CD4-positive, alpha-beta T cell treated with Interferon gamma for 1 hour (primary cell): ENCODE measurements around the gene MXD3.
"Not testable (repeated sequence)": the region's sequence is repeated elsewhere in the genome, so short reads cannot be mapped to it uniquely, and the experiment has no call there.

ENCODE experiments used
- DNase-seq: peaks from one replicate; pipeline ENCODE4 v3.0.0-alpha.2; 2020

MXD3 gene

DNA sequence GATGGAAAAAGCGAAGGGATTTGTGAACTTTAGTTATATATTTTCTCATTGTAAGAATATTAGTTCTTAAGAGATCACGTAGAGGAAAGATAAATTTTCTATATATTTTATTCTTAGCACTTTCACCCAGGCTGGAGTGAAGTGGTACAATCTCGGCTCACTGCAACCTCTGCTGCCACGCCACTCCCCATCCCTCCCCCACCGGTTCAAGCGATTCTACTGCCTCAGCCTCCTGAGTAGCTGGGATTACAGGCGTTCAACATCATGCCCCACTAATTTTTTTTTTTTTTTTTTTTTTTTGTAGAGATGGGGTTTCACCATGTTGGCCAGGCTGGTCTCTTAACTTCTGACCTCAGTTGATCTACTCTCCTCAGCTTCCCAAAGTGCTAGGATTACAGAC, 50.7 kb downstream of the MXD3 start:
- no peak for DNase-seq

DNA sequence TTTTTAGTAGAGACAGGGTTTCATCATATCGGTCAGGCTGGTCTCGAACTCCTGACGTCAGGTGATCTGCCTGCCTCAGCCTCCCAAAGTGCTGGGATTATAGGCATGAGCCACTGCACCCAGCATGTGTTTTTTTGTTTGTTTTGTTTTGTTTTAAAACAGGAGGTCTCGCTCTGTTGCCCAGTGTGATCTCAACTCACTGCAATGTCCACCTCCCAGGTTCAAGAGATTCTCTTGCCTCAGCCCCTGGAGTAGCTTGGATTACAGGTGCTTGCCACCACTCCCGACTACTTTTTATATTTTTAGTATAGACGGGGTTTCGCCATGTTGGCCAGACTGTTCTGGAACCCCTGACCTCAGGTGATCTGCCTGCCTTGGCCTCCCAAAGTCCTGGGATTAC, 53.0 kb downstream of the MXD3 start:
- DNase-seq = not testable (repeated sequence)
